K562 (cell line): ENCODE measurements around the gene POLR2L. TPM values are rescaled to one million over a fixed set of nuclear protein-coding genes. Genes with fewer than 3 reads are reported as not detected.
A peak's percentile ranks its signal among the peaks of the same experiment; 100 is the strongest.

ENCODE experiments used
- RAD21 ChIP-seq, 2 experiments: fragments of 250-450 bp in 1 of 2; fragments of 450-650 bp in 1 of 2; sonication (Bioruptor Pico) in 1 of 2; formaldehyde crosslinking in 1 of 2; IDR thresholded peaks in 1 of 2; conservative IDR thresholded peaks in 1 of 2; 2 replicates each; pipeline versions ENCODE4 v1.4.0 to v1.8.0; 2020 to 2022; ENCODE audit warnings: mild to moderate bottlenecking in 2 of 2, moderate library complexity in 1 of 2
- REST ChIP-seq, 2 experiments: fragments of 450-650 bp; formaldehyde crosslinking in 1 of 2; IDR thresholded peaks; 2 replicates each; pipeline versions ENCODE4 v1.4.0 to v1.6.1; 2014 to 2020; ENCODE audit warnings: mild to moderate bottlenecking in 2 of 2, borderline replicate concordance in 1 of 2, low read depth in 1 of 2
- ZBTB7A ChIP-seq: IDR thresholded peaks from 2 replicates; pipeline ENCODE4 v1.6.1; 2011; ENCODE audit warnings: low read depth, mild to moderate bottlenecking, low read length, moderate library complexity, borderline replicate concordance; ENCODE audit not compliant: control insufficient read depth
- polyA plus RNA-seq, 8 experiments: library from polyadenylated mRNA; depleted of rRNA in 4 of 8; stranded (reverse) in 5 of 8; unstranded in 3 of 8; fragments of >200 nt; fragmentation: Nextera tagmentation in 2 of 8; fragmentation: Illumina TruSeq in 1 of 8; extraction: Ambion mirVana in 2 of 8; extraction: Trizol in 1 of 8; gene quantifications; 2 replicates each; pipeline versions ENCODE4 v1.2.1 to v1.2.3, GENCODE V29; 2011 to 2014; ENCODE audit warnings: inconsistent platforms in 1 of 8, missing spikeins in 1 of 8
- total RNA-seq, 7 experiments: library from RNA; depleted of rRNA in 6 of 7; stranded (reverse); fragments of >200 nt in 6 of 7; fragmentation: Illumina TruSeq in 2 of 7; extraction: Trizol in 2 of 7; gene quantifications; 2 replicates each; pipeline versions ENCODE4 v1.2.1 to v1.2.3, GENCODE V29; 2011 to 2021; ENCODE audit warnings: low replicate concordance in 1 of 7
- TF ChIP-seq, protein P1 (sequence below): sonication (generic); formaldehyde crosslinking; IDR thresholded peaks from 2 replicates; pipeline ENCODE4 v1.8.1; 2023; ENCODE audit warnings: mild to moderate bottlenecking, missing genetic modification reagents
- TF ChIP-seq, protein P2 (sequence below): sonication (generic); formaldehyde crosslinking; IDR thresholded peaks from 2 replicates; pipeline ENCODE4 v1.8.0; 2022; ENCODE audit warnings: missing genetic modification reagents, mild to moderate bottlenecking, moderate library complexity, borderline replicate concordance

The POLR2L gene
- total and polyA plus RNA-seq, 9 of the 15 experiments (the other 6 are each of a cell fraction or from before 2014, with no cell fraction given): 38.3 to 688 (median 108) TPM

GRCh38 chr11:850775-851763 is 8.7 kb upstream of the POLR2L start (continued):
- peak; percentile 26; the same call in 1 of the 2 replicates for TF ChIP-seq REST (IDR thresholded peaks at IDR 0.05; ENCODE audit: borderline replicate concordance)
- TF ChIP-seq REST (CRISPR knock-in tag; IDR thresholded peaks at IDR 0.05; ENCODE audit: low read depth): no peak
- TF ChIP-seq RAD21 (CRISPR knock-in tag; conservative IDR thresholded peaks at IDR 0.05 in 1 of 2, IDR thresholded peaks at IDR 0.05 in 1 of 2): peak in 1 of 2 experiments; percentile 37; a peak in 1 of 4 replicates
- TF ChIP-seq ZBTB7A: peak; percentile 32; the same call in 1 of the 2 replicates
- TF ChIP-seq, protein P1, sequence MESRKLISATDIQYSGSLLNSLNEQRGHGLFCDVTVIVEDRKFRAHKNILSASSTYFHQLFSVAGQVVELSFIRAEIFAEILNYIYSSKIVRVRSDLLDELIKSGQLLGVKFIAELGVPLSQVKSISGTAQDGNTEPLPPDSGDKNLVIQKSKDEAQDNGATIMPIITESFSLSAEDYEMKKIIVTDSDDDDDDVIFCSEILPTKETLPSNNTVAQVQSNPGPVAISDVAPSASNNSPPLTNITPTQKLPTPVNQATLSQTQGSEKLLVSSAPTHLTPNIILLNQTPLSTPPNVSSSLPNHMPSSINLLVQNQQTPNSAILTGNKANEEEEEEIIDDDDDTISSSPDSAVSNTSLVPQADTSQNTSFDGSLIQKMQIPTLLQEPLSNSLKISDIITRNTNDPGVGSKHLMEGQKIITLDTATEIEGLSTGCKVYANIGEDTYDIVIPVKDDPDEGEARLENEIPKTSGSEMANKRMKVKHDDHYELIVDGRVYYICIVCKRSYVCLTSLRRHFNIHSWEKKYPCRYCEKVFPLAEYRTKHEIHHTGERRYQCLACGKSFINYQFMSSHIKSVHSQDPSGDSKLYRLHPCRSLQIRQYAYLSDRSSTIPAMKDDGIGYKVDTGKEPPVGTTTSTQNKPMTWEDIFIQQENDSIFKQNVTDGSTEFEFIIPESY (CRISPR knock-in tag): peak; percentile 64; the same call in 1 of the 2 replicates
- TF ChIP-seq, protein P2, sequence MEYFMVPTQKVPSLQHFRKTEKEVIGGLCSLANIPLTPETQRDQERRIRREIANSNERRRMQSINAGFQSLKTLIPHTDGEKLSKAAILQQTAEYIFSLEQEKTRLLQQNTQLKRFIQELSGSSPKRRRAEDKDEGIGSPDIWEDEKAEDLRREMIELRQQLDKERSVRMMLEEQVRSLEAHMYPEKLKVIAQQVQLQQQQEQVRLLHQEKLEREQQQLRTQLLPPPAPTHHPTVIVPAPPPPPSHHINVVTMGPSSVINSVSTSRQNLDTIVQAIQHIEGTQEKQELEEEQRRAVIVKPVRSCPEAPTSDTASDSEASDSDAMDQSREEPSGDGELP (CRISPR knock-in tag): 0 out of 2 replicates have a peak, but pooled peaks have one; percentile 24
